Ascending aorta (tissue), 2 donors: ENCODE measurements around the gene ABTB2. TPM values are rescaled to one million over a fixed set of nuclear protein-coding genes. Genes with fewer than 3 reads are reported as not detected.

Source experiments
- DNase-seq, 2 donors: peaks; one replicate each; pipeline ENCODE4 v3.0.0-alpha.2; 2019; ENCODE audit warnings: low spot score in 2 of 2
- H3K27ac ChIP-seq, 2 donors: fragments of 200-600 bp; sonication (generic); one replicate each; pipeline ENCODE4 v1.5.1; 2016 to 2017; ENCODE audit warnings: mild to moderate bottlenecking in 1 of 2
- H3K27me3 ChIP-seq: fragments of 200-600 bp; sonication (generic); one replicate; pipeline ENCODE4 v1.5.1; 2017
- H3K36me3 ChIP-seq, 2 donors: fragments of 200-600 bp; sonication (generic); one replicate each; pipeline ENCODE4 v1.5.1; 2016
- H3K4me1 ChIP-seq, 2 donors: fragments of 200-600 bp; sonication (generic); one replicate each; pipeline ENCODE4 v1.5.1; 2016 to 2017; ENCODE audit warnings: mild to moderate bottlenecking in 1 of 2
- H3K4me3 ChIP-seq, 2 donors: fragments of 200-600 bp; sonication (generic); one replicate each; pipeline ENCODE4 v1.5.1; 2016 to 2017; ENCODE audit warnings: mild to moderate bottlenecking in 1 of 2
- H3K9me3 ChIP-seq, 2 donors: fragments of 200-600 bp; sonication (generic); one replicate each; pipeline ENCODE4 v1.5.1; 2016
- intact Hi-C: fragments of 100-400 bp; cut with DNase I; formaldehyde crosslinking; loops from one replicate; pipeline ENCODE4 v1.15.1; 2023
- total RNA-seq: library from RNA; depleted of rRNA; stranded (reverse); fragments of >200 nt; gene quantifications from one replicate; pipeline ENCODE4 v1.1.0, GENCODE V29; 2016
- TF ChIP-seq, protein P1 (sequence below), 3 experiments: fragments of 200-600 bp in 2 of 3; fragments of 450-650 bp in 1 of 3; sonication (generic) in 2 of 3; IDR thresholded peaks; one replicate each; pipeline ENCODE4 v1.5.1; 2016 to 2019; ENCODE audit warnings: antibody characterized with exemption in 3 of 3, mild to moderate bottlenecking in 1 of 3, moderate library complexity in 1 of 3

Gene ABTB2
- total RNA-seq, 1 donor from 2014 or later: 7.9 TPM

DNA sequence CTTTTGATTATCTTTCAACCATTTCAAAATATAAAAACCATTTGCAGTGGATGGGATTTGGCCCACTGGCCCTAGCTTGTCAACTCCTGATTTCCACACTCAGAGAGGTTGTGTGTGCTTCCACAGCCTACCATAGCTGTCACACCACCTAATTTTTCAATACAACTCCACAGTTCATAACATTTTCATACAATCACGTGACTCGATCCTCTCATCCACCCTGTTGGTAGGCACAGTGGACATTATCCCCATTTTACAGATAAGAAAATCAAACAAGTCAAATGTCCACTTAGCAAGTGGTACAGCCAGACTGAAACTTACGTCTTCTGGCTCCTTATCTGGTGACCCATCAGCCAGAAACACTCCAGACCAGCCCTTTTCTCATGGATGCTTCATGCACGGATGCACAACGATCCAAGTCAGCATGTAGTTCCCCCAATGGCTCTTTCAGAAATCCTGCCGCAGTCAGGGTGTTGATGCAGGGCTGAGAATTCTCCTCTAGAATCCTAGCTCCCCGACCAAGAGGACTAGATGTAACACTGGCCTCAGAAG lies 88.0 kb downstream of the ABTB2 start:
- intact Hi-C loops: loop anchor here (5.0 to 10.0 kb wide), 4 partner anchors 58 to 1095 kb away; partner anchors contain the start of genes CAPRIN1 and CAT
- peaks cover 3 to 23% of the 10 kb centered on the region in 2 donors for H3K4me1 ChIP-seq

GRCh38 chr11:34268906-34269430 lies 88.8 kb downstream of the ABTB2 start:
- Histone ChIP-seq H3K36me3 (no peaks in the 10 kb centered on the region), H3K27me3 (no peaks in the 10 kb centered on the region), H3K4me3 (no peak overlapping the region), H3K9me3 (no peaks in the 10 kb centered on the region), H3K4me1 (peaks cover 3 to 28% of the 10 kb centered on the region in 2 donors), H3K27ac (no peak overlapping the region)
- TF ChIP-seq, protein P1, sequence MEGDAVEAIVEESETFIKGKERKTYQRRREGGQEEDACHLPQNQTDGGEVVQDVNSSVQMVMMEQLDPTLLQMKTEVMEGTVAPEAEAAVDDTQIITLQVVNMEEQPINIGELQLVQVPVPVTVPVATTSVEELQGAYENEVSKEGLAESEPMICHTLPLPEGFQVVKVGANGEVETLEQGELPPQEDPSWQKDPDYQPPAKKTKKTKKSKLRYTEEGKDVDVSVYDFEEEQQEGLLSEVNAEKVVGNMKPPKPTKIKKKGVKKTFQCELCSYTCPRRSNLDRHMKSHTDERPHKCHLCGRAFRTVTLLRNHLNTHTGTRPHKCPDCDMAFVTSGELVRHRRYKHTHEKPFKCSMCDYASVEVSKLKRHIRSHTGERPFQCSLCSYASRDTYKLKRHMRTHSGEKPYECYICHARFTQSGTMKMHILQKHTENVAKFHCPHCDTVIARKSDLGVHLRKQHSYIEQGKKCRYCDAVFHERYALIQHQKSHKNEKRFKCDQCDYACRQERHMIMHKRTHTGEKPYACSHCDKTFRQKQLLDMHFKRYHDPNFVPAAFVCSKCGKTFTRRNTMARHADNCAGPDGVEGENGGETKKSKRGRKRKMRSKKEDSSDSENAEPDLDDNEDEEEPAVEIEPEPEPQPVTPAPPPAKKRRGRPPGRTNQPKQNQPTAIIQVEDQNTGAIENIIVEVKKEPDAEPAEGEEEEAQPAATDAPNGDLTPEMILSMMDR (IDR thresholded peaks at IDR 0.05): no peak
- intact Hi-C loops: loop anchor here (5.0 to 10.0 kb wide), 3 partner anchors 58 to 1096 kb away; partner anchors contain the start of gene CAT
- DNase-seq: no peak

More for the DNA sequence above, 88.0 kb downstream of the ABTB2 start:
- H3K36me3 ChIP-seq: no peaks in the 10 kb centered on the region
- no peak for DNase-seq
- H3K9me3 ChIP-seq: no peaks in the 10 kb centered on the region
- no peaks in the 10 kb centered on the region for H3K27me3 ChIP-seq
- TF ChIP-seq, protein P1 (IDR thresholded peaks at IDR 0.05): no peak
- H3K27ac ChIP-seq: no peak overlapping the region
- no peak overlapping the region for H3K4me3 ChIP-seq

DNA sequence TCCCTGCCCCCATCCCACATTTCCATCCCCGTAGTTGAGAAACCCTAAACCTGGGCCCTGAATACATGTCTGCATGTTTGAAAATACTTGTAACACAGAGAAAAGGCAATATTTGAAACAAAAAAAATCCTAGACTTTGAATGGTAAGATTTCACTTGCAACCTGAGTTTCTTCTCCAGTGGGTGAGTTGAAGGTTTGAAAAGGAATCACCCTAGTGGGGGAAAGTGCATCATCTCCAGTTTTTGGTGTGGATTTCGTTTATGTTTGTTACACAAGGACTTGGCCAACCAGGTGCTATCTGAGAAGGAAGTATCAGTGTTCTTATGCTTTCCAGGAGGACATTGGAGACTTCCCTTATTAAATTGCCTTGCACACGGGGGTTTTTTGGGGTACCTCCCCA lies 90.4 kb downstream of the ABTB2 start:
- Histone ChIP-seq H3K27me3 (no peaks in the 10 kb centered on the region), H3K27ac (peak overlapping the region; percentile 61 to 67), H3K9me3 (no peaks in the 10 kb centered on the region), H3K4me3 (peak overlapping the region in 1 of 2 donors; percentile 3), H3K36me3 (no peaks in the 10 kb centered on the region), H3K4me1 (peaks cover 3 to 37% of the 10 kb centered on the region in 2 donors)
- no peak for DNase-seq
- intact Hi-C loops: loop anchor here (2.0 to 10.0 kb wide), 4 partner anchors 17 to 1097 kb away; partner anchors contain the start of gene CAT
- TF ChIP-seq, protein P1 (IDR thresholded peaks at IDR 0.05): no peak

- H3K9me3 ChIP-seq: no peaks in the 10 kb centered on the region
- H3K4me3 ChIP-seq: peak overlapping the region in 1 of 2 donors; percentile 3
- intact Hi-C loops: loop anchor here (2.0 to 10.0 kb wide), 4 partner anchors 16 to 1098 kb away; partner anchors contain the start of gene CAT
- no peaks in the 10 kb centered on the region for H3K36me3 ChIP-seq
- TF ChIP-seq, protein P1 (IDR thresholded peaks at IDR 0.05): no peak
- peak overlapping the region; percentile 61 to 67 for H3K27ac ChIP-seq
- peaks cover 3 to 37% of the 10 kb centered on the region in 2 donors for H3K4me1 ChIP-seq
- peak in 1 of 2 donors; percentile 74 for DNase-seq
- no peaks in the 10 kb centered on the region for H3K27me3 ChIP-seq
These were observed 90.8 kb downstream of the ABTB2 start for GRCh38 chr11:34267013-34267412.

DNA sequence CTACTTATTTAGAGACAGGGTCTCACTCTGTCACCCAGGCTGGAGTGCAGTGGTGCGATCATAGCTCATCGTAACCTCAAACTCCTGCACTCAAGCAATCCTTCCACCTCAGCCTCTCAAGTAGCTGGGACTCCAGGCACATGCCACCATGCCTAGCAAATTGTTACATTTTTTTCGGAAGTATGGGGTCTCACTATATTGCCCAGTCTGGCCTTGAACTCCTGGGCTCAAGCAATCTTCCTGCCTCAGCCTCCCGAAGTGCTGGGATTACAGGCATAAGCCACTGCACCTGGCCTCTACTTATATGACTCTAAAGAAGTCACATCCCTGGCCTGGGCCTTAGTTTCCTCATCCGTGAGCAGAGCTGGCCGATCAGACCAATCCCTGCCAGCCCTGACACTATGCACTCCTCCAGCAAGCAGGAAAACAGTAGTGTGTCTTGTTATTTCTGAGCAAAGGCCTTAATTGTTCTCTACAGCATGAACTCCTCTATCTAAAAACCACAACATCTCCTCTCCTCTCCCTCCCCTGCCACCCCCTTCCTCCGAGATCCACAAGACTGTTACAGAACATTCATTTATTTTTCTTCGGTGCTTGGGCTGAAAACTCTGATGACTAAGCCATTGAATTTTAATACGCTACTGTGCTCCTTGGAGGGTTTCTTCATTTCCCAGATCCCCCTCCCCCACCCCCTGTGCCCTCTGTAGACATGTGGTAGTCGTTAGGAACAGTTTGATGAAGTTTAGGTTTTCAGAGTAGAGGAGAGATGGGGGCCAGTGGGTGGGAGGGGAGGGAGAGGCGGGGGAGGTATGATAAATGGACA lies 91.5 kb downstream of the ABTB2 start:
- peak overlapping the region in 1 of 2 donors; percentile 3 for H3K4me3 ChIP-seq
- H3K4me1 ChIP-seq: peaks cover 3 to 37% of the 10 kb centered on the region in 2 donors
- H3K36me3 ChIP-seq: no peaks in the 10 kb centered on the region
- intact Hi-C loops: loop anchor here (2.0 to 10.0 kb wide), 4 partner anchors 16 to 1098 kb away; partner anchors contain the start of gene CAT
- TF ChIP-seq, protein P1 (IDR thresholded peaks at IDR 0.05): no peak
- H3K27me3 ChIP-seq: no peaks in the 10 kb centered on the region
- peak overlapping the region; percentile 61 to 67 for H3K27ac ChIP-seq
- peak in 1 of 2 donors; percentile 83 for DNase-seq
- H3K9me3 ChIP-seq: no peaks in the 10 kb centered on the region
